ENCODE results near the gene PARD3.

PARD3 gene

DNA sequence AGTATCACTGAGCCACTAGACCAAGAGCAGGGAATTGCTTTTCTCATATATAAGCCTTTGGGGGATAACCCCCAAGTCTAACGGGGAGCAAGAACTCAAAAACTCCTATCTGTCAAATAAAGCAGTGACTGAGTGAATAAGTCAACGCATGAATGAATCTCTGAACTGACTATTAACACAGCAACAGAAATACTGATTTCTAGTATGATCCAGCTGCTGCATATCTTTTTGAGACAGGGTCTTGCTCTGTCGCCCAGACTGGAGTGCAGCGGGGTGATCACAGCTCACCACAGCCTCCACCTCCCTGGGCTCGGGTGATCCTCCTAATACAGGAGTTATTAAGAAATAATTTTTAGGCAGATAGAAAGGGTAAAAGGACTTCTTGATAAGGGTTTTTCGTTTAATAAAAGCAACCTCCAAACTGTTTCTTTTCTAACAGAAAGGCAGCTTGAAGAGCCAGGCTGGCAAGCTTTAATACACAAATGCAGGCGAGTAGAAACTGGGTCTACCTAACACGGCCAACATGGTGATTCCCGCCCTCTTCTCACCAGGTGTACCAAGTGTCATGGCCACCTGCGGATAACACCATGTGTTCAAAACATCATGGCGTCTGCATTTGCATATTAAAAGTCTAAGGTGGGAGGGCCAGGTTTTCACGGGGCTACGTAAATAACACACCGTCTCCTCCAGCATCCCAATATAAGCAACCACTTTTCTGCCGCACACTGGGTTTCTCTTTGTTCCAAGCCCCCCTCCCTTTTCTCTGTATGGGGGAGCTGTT lies 631.9 kb downstream of the PARD3 start:
- Histone ChIP-seq H3K4me3 (ENCODE audit: low read depth in 1 of 2, low read length in 2 of 2) (no peak overlapping the region), H3K27me3 (ENCODE audit: control insufficient read depth in 1 of 2, insufficient read depth in 2 of 2, low read length in 2 of 2) (no peaks in the 10 kb centered on the region), H3K27ac (ENCODE audit: low read depth, low read length) (no peak overlapping the region), H3K4me1 (ENCODE audit: control insufficient read depth in 1 of 2, insufficient read depth in 2 of 2, low read length in 2 of 2) (peaks cover 0 to 4% of the 10 kb centered on the region in 2 donors), H3K9me3 (ENCODE audit: control insufficient read depth in 1 of 2, low read length in 2 of 2) (no peaks in the 10 kb centered on the region), H3K9ac (ENCODE audit: low read depth in 1 of 2, low read length in 2 of 2) (no peak overlapping the region), H3K36me3 (ENCODE audit: control insufficient read depth in 1 of 2, insufficient read depth in 2 of 2, low read length in 2 of 2) (no peaks in the 10 kb centered on the region)

DNA sequence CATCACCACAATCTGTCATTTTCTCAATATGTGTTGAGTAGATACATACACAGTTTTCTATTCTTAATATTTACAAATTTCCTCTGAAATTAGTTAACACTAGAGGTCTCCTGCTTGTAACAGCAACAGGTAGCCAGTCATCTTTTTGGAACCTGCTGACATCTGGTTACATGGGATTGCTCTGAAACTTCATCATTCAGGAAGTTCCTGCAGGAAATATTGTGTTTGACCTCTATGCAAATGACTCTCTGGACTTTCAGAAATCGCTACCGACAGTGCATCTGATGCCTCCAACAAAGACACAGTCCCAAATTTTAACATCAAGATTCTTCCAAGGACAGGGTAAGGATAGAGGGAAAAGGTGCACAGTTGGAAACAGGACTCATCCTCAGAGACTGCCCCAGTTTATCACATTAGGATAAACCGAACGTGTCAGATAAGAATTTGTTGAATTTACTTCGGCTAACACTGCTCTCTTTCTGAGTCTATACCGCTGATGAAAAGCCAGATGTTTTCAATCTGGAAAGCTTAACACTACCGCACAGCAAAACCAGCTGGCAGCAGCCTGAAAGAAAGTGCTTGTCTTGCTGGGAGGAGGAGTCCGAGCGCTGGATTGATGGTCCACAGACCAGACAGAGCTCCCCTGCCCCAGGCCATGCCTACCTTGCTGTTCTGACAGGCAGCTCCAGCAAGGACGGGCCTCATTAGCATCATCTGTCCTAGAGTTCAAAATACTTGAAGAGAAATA lies 633.4 kb downstream of the PARD3 start:
- Histone ChIP-seq H3K27ac (ENCODE audit: low read depth, low read length) (no peak overlapping the region), H3K9me3 (ENCODE audit: control insufficient read depth in 1 of 2, low read length in 2 of 2) (no peaks in the 10 kb centered on the region), H3K4me1 (ENCODE audit: control insufficient read depth in 1 of 2, insufficient read depth in 2 of 2, low read length in 2 of 2) (peaks cover 0 to 4% of the 10 kb centered on the region in 2 donors), H3K27me3 (ENCODE audit: control insufficient read depth in 1 of 2, insufficient read depth in 2 of 2, low read length in 2 of 2) (no peaks in the 10 kb centered on the region), H3K36me3 (ENCODE audit: control insufficient read depth in 1 of 2, insufficient read depth in 2 of 2, low read length in 2 of 2) (no peaks in the 10 kb centered on the region), H3K4me3 (ENCODE audit: low read depth in 1 of 2, low read length in 2 of 2) (no peak overlapping the region), H3K9ac (ENCODE audit: low read depth in 1 of 2, low read length in 2 of 2) (no peak overlapping the region)

DNA sequence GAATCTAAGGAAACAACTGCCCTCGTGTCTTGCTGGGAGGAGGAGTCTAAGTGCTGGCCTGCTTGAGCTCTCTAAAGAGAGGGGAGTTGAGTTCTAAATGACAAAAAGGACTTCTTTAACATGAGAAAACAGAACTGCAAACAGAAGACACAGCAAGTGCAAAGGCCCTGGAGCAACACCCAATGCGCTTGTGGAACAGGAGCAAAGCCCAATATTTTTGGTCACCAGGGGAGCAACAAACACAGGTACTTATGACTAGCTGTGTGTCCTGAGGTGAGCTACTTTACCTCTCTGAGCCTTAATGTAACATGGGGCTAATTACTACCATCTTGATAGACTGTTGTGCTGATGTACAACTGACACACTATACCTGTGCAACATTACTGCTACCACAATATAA lies 634.3 kb downstream of the PARD3 start:
- Histone ChIP-seq H3K27me3 (ENCODE audit: control insufficient read depth in 1 of 2, insufficient read depth in 2 of 2, low read length in 2 of 2) (no peaks in the 10 kb centered on the region), H3K4me3 (ENCODE audit: low read depth in 1 of 2, low read length in 2 of 2) (no peak overlapping the region), H3K27ac (ENCODE audit: low read depth, low read length) (no peak overlapping the region), H3K36me3 (ENCODE audit: control insufficient read depth in 1 of 2, insufficient read depth in 2 of 2, low read length in 2 of 2) (no peaks in the 10 kb centered on the region), H3K4me1 (ENCODE audit: control insufficient read depth in 1 of 2, insufficient read depth in 2 of 2, low read length in 2 of 2) (peaks cover 0 to 4% of the 10 kb centered on the region in 2 donors), H3K9me3 (ENCODE audit: control insufficient read depth in 1 of 2, low read length in 2 of 2) (no peaks in the 10 kb centered on the region), H3K9ac (ENCODE audit: low read depth in 1 of 2, low read length in 2 of 2) (no peak overlapping the region)

- H3K9me3 ChIP-seq (ENCODE audit: control insufficient read depth in 1 of 2, low read length in 2 of 2): no peaks in the 10 kb centered on the region
- no peak overlapping the region for H3K4me3 ChIP-seq (ENCODE audit: low read depth in 1 of 2, low read length in 2 of 2)
- no peaks in the 10 kb centered on the region for H3K36me3 ChIP-seq (ENCODE audit: control insufficient read depth in 1 of 2, insufficient read depth in 2 of 2, low read length in 2 of 2)
- no peak overlapping the region for H3K27ac ChIP-seq (ENCODE audit: low read depth, low read length)
- no peaks in the 10 kb centered on the region for H3K4me1 ChIP-seq (ENCODE audit: control insufficient read depth in 1 of 2, insufficient read depth in 2 of 2, low read length in 2 of 2)
- no peak overlapping the region for H3K9ac ChIP-seq (ENCODE audit: low read depth in 1 of 2, low read length in 2 of 2)
- H3K27me3 ChIP-seq (ENCODE audit: control insufficient read depth in 1 of 2, insufficient read depth in 2 of 2, low read length in 2 of 2): no peaks in the 10 kb centered on the region
Measured at GRCh38 chr10:34179280-34179679, 635.8 kb downstream of the PARD3 start.

DNA sequence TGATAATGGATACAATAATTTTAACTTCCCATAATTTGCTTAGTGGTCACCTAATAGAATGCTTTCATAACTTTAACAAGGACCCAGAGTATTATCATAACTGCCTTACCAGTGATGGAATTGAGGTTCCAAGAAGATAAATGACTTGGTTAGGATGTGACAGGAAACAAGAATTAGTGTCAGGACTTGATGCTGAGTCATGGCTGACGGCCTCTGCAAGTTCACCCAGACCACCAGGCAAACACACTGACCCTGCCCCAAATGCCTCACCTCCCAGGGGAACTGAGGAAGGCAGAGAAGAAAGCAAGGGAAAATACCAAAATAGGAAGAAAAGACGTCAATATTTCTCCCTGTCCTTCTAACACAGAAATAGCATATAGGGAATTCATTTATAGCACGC lies 636.3 kb downstream of the PARD3 start:
- H3K4me3 ChIP-seq (ENCODE audit: low read depth in 1 of 2, low read length in 2 of 2): no peak overlapping the region
- H3K27ac ChIP-seq (ENCODE audit: low read depth, low read length): no peak overlapping the region

DNA sequence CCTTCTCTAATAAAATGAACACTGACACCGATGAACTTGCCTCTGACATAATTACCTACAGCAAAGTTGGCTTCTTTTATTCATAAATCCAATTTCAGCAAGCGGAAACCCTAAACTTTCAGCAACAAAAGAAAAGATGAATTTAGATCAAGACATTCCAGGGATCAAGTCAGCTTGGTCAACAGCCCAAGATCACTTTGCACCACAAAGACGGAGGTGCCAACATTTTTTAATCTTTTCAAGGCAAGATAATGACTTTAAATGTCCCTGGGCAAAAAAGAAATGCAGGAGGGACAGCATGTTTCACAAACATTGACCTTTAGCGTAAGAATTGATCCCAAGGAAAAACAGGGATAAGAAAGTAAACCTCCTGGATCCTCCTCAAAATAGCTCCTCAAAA lies 636.9 kb downstream of the PARD3 start:
- Histone ChIP-seq H3K4me3 (ENCODE audit: low read depth in 1 of 2, low read length in 2 of 2) (no peak overlapping the region), H3K4me1 (ENCODE audit: control insufficient read depth in 1 of 2, insufficient read depth in 2 of 2, low read length in 2 of 2) (no peaks in the 10 kb centered on the region), H3K27me3 (ENCODE audit: control insufficient read depth in 1 of 2, insufficient read depth in 2 of 2, low read length in 2 of 2) (no peaks in the 10 kb centered on the region), H3K36me3 (ENCODE audit: control insufficient read depth in 1 of 2, insufficient read depth in 2 of 2, low read length in 2 of 2) (no peaks in the 10 kb centered on the region), H3K9me3 (ENCODE audit: control insufficient read depth in 1 of 2, low read length in 2 of 2) (no peaks in the 10 kb centered on the region), H3K9ac (ENCODE audit: low read depth in 1 of 2, low read length in 2 of 2) (no peak overlapping the region), H3K27ac (ENCODE audit: low read depth, low read length) (no peak overlapping the region)

More for the DNA sequence above, 636.3 kb downstream of the PARD3 start:
- Histone ChIP-seq H3K9me3 (ENCODE audit: control insufficient read depth in 1 of 2, low read length in 2 of 2) (no peaks in the 10 kb centered on the region), H3K4me1 (ENCODE audit: control insufficient read depth in 1 of 2, insufficient read depth in 2 of 2, low read length in 2 of 2) (no peaks in the 10 kb centered on the region), H3K9ac (ENCODE audit: low read depth in 1 of 2, low read length in 2 of 2) (no peak overlapping the region), H3K27me3 (ENCODE audit: control insufficient read depth in 1 of 2, insufficient read depth in 2 of 2, low read length in 2 of 2) (no peaks in the 10 kb centered on the region), H3K36me3 (ENCODE audit: control insufficient read depth in 1 of 2, insufficient read depth in 2 of 2, low read length in 2 of 2) (no peaks in the 10 kb centered on the region)

- no peak overlapping the region for H3K9ac ChIP-seq (ENCODE audit: low read depth in 1 of 2, low read length in 2 of 2)
- H3K36me3 ChIP-seq (ENCODE audit: control insufficient read depth in 1 of 2, insufficient read depth in 2 of 2, low read length in 2 of 2): no peaks in the 10 kb centered on the region
- H3K4me3 ChIP-seq (ENCODE audit: low read depth in 1 of 2, low read length in 2 of 2): no peak overlapping the region
- H3K9me3 ChIP-seq (ENCODE audit: control insufficient read depth in 1 of 2, low read length in 2 of 2): no peaks in the 10 kb centered on the region
- H3K4me1 ChIP-seq (ENCODE audit: control insufficient read depth in 1 of 2, insufficient read depth in 2 of 2, low read length in 2 of 2): no peaks in the 10 kb centered on the region
- no peaks in the 10 kb centered on the region for H3K27me3 ChIP-seq (ENCODE audit: control insufficient read depth in 1 of 2, insufficient read depth in 2 of 2, low read length in 2 of 2)
- no peak overlapping the region for H3K27ac ChIP-seq (ENCODE audit: low read depth, low read length)
Measured at GRCh38 chr10:34177445-34177844, 637.7 kb downstream of the PARD3 start.

DNA sequence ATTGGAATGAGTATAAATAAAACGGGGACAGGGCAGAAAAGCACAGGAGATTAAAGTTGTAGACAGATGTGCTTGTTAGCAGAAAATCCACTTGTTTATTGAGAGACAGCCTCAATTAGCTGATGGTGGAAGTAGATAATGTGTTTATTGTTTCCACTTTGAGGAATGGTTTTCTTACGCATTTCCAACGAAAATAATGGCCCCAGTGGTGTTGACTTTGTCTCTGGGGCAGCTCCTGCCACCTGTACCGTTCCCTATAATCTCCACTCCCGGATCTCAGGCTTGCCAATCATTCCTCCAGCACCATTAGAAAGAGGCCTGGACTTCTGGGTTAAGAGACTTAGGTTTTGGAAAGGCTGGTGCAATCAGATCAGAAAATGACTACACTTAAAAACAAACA lies 638.7 kb downstream of the PARD3 start:
- no peak overlapping the region for H3K9ac ChIP-seq (ENCODE audit: low read depth in 1 of 2, low read length in 2 of 2)
- H3K36me3 ChIP-seq (ENCODE audit: control insufficient read depth in 1 of 2, insufficient read depth in 2 of 2, low read length in 2 of 2): no peaks in the 10 kb centered on the region
- H3K4me3 ChIP-seq (ENCODE audit: low read depth in 1 of 2, low read length in 2 of 2): no peak overlapping the region
- no peak overlapping the region for H3K27ac ChIP-seq (ENCODE audit: low read depth, low read length)
- H3K9me3 ChIP-seq (ENCODE audit: control insufficient read depth in 1 of 2, low read length in 2 of 2): no peaks in the 10 kb centered on the region
- no peaks in the 10 kb centered on the region for H3K27me3 ChIP-seq (ENCODE audit: control insufficient read depth in 1 of 2, insufficient read depth in 2 of 2, low read length in 2 of 2)
- no peaks in the 10 kb centered on the region for H3K4me1 ChIP-seq (ENCODE audit: control insufficient read depth in 1 of 2, insufficient read depth in 2 of 2, low read length in 2 of 2)

DNA sequence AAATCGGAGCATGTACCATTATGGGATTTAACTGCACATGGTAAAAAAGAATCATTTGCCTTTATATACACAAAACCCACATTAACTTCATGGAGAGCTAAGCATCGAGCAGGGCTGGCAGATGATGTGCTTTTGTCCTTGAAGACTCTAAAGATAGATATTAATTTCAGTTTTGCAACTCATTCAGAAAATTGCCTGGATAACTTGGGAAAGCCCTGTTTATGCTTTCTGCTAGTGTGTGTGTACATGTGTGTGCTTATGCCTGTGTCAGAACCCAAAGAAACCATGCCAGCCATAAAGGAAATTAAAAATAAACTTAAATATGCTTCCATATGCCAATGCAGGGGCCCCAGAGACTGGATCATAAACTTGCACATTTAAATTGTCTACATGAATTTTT lies 640.0 kb downstream of the PARD3 start:
- H3K9me3 ChIP-seq (ENCODE audit: control insufficient read depth in 1 of 2, low read length in 2 of 2): no peaks in the 10 kb centered on the region
- H3K27ac ChIP-seq (ENCODE audit: low read depth, low read length): no peak overlapping the region
- H3K9ac ChIP-seq (ENCODE audit: low read depth in 1 of 2, low read length in 2 of 2): no peak overlapping the region
- H3K36me3 ChIP-seq (ENCODE audit: control insufficient read depth in 1 of 2, insufficient read depth in 2 of 2, low read length in 2 of 2): no peaks in the 10 kb centered on the region
- no peaks in the 10 kb centered on the region for H3K4me1 ChIP-seq (ENCODE audit: control insufficient read depth in 1 of 2, insufficient read depth in 2 of 2, low read length in 2 of 2)
- H3K27me3 ChIP-seq (ENCODE audit: control insufficient read depth in 1 of 2, insufficient read depth in 2 of 2, low read length in 2 of 2): no peaks in the 10 kb centered on the region
- no peak overlapping the region for H3K4me3 ChIP-seq (ENCODE audit: low read depth in 1 of 2, low read length in 2 of 2)

DNA sequence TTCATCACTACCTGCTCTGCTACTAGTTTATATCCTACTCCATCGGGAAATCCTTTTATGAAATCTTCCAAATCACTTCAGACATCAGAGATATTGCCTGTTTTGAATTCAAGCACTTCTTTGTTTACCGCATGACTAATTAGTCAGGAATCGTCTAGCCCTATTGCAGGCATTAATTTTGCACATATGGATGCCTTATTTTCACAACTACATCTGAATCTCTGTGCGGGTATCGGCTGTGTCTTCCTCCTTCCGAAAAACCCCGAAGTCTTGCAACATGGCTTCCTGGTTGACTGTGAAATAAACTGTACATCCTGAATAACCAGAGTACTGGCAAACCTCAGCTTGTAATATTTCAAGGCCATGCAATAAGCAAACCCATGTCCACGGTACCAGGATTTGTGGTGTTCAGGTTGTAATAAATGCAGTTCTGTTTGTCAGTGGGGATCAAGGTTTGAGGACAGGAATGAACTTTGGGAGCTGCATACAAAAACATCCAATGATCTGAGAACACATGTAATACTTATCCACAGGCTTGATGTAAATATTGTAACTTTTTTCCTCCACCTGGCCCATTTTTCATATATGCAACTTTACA lies 642.1 kb downstream of the PARD3 start:
- H3K27me3 ChIP-seq (ENCODE audit: control insufficient read depth in 1 of 2, insufficient read depth in 2 of 2, low read length in 2 of 2): no peaks in the 10 kb centered on the region
- H3K4me1 ChIP-seq (ENCODE audit: control insufficient read depth in 1 of 2, insufficient read depth in 2 of 2, low read length in 2 of 2): peaks cover 0 to 7% of the 10 kb centered on the region in 2 donors
- no peak overlapping the region for H3K9ac ChIP-seq (ENCODE audit: low read depth in 1 of 2, low read length in 2 of 2)
- H3K4me3 ChIP-seq (ENCODE audit: low read depth in 1 of 2, low read length in 2 of 2): no peak overlapping the region
- H3K27ac ChIP-seq (ENCODE audit: low read depth, low read length): no peak overlapping the region
- no peaks in the 10 kb centered on the region for H3K9me3 ChIP-seq (ENCODE audit: control insufficient read depth in 1 of 2, low read length in 2 of 2)
- no peaks in the 10 kb centered on the region for H3K36me3 ChIP-seq (ENCODE audit: control insufficient read depth in 1 of 2, insufficient read depth in 2 of 2, low read length in 2 of 2)

Data from duodenal mucosa (tissue), 2 donors.